ENCODE measurements around the gene PATJ.

DNA sequence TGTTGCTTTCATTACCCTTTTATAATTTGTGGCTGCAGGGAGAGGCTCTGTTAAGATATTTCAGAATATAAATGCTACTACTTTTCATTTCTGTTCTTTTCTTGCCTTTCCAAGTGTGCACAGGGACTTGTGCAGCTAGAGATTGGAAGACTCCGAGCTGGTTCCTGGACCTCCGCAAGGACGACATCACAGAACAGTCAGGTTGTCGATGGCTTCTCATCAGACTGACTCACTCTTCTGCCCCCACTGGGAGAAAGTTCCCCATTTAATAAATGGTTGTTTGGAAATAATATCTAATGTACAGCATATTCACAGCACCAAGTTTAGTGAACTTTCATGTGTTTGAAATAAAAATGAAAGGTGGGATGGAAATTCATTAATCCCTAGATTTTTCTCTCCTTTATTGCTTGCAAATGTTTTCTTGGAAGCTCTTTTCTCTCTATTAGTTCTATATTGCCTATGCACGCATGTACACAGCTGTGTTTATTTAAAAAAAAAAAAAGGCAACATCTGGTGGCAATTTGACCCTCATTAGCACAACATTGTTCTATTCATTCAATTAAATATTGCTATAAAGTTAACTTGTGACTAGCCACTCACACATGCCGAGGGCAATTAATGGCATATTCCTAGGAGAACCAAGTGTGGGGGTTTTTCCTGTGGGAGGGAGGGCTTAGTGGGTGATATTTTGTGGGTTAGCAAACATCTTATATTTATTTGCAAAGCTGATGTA lies 374.9 kb downstream of the PATJ start:
- TF ChIP-seq, protein P1, sequence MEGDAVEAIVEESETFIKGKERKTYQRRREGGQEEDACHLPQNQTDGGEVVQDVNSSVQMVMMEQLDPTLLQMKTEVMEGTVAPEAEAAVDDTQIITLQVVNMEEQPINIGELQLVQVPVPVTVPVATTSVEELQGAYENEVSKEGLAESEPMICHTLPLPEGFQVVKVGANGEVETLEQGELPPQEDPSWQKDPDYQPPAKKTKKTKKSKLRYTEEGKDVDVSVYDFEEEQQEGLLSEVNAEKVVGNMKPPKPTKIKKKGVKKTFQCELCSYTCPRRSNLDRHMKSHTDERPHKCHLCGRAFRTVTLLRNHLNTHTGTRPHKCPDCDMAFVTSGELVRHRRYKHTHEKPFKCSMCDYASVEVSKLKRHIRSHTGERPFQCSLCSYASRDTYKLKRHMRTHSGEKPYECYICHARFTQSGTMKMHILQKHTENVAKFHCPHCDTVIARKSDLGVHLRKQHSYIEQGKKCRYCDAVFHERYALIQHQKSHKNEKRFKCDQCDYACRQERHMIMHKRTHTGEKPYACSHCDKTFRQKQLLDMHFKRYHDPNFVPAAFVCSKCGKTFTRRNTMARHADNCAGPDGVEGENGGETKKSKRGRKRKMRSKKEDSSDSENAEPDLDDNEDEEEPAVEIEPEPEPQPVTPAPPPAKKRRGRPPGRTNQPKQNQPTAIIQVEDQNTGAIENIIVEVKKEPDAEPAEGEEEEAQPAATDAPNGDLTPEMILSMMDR (IDR thresholded peaks at IDR 0.05), result no peak
- no peak for TF ChIP-seq EZH2 (IDR thresholded peaks at IDR 0.05; ENCODE audit: borderline replicate concordance, insufficient read depth, low read depth, low read length, poor library complexity, severe bottlenecking)
